ENCODE measurements around the gene TRIM45.

- TF ChIP-seq CTCF (IDR thresholded peaks at IDR 0.05) (no peak), POLR2A (IDR thresholded peaks at IDR 0.05) (no peak)
These were observed 28.4 kb downstream of the TRIM45 start for GRCh38 chr1:117093091-117093534.
